HG02623 (cell line): ENCODE data around the gene SORBS2.
A peak's percentile ranks its signal among the peaks of the same experiment; 100 is the strongest.
"Not testable (repeated sequence)": the region's sequence is repeated elsewhere in the genome, so short reads cannot be mapped to it uniquely, and the experiment has no call there.

ENCODE experiments used
- ATAC-seq: cut with Tn5 transposase; IDR thresholded peaks from one replicate; pipeline ENCODE4 v1.9.1; 2021; ENCODE audit warnings: moderate library complexity; ENCODE audit not compliant: unreplicated experiment

SORBS2 gene

GRCh38 chr4:185811509-185812364 is at the start of gene SORBS2:
Gene SORBS2, minus strand, starts transcription at chr4:185812194. Its CDS starts 121,623 bp downstream, at chr4:185690571.
- ATAC-seq = peak; percentile 89

GRCh38 chr4:185859111-185859510 is 47.1 kb upstream of the SORBS2 start:
- ATAC-seq = no peak

- ATAC-seq = not testable (repeated sequence)
These were observed 45.6 kb upstream of the SORBS2 start for GRCh38 chr4:185857561-185857960.

- no peak for ATAC-seq
These were observed 41.8 kb upstream of the SORBS2 start for GRCh38 chr4:185853841-185854240.

- ATAC-seq = no peak
These were observed 41.0 kb upstream of the SORBS2 start for GRCh38 chr4:185852961-185853360.

GRCh38 chr4:185849664-185850550 is 37.9 kb upstream of the SORBS2 start:
- no peak for ATAC-seq

GRCh38 chr4:185847352-185848097 is 35.5 kb upstream of the SORBS2 start:
- no peak for ATAC-seq

GRCh38 chr4:185846505-185847150 is 34.6 kb upstream of the SORBS2 start:
- ATAC-seq = no peak

- ATAC-seq = no peak
These were observed 34.0 kb upstream of the SORBS2 start for GRCh38 chr4:185845966-185846365.

GRCh38 chr4:185841451-185841850 is 29.5 kb upstream of the SORBS2 start:
- no peak for ATAC-seq

- ATAC-seq = no peak
These were observed 29.0 kb upstream of the SORBS2 start for GRCh38 chr4:185840953-185841352.

- no peak for ATAC-seq
These were observed 28.2 kb upstream of the SORBS2 start for GRCh38 chr4:185840201-185840600.

- ATAC-seq = no peak
These were observed 27.8 kb upstream of the SORBS2 start for GRCh38 chr4:185839770-185840169.

- no peak for ATAC-seq
These were observed 27.3 kb upstream of the SORBS2 start for GRCh38 chr4:185839194-185839712.

- no peak for ATAC-seq
These were observed 26.7 kb upstream of the SORBS2 start for GRCh38 chr4:185838514-185839193.

- no peak for ATAC-seq
These were observed 26.1 kb upstream of the SORBS2 start for GRCh38 chr4:185838104-185838452.

GRCh38 chr4:185837415-185838103 is 25.6 kb upstream of the SORBS2 start:
- no peak for ATAC-seq

GRCh38 chr4:185836241-185837084 is 24.5 kb upstream of the SORBS2 start:
- no peak for ATAC-seq
